LNCaP clone FGC (cell line): ENCODE measurements around the gene ETAA1.

Source experiments
- DNase-seq: peaks from one replicate; pipeline ENCODE4 v3.0.0-alpha.2; 2011; ENCODE audit warnings: low read depth
- H3K4me3 ChIP-seq: 2 replicates; pipeline ENCODE4 v1.5.1; 2011; ENCODE audit warnings: mild to moderate bottlenecking, low read depth, low read length, control low read depth
- CTCF ChIP-seq: IDR thresholded peaks from 2 replicates; pipeline ENCODE4 v1.5.1; 2012; ENCODE audit warnings: mild to moderate bottlenecking; ENCODE audit not compliant: control insufficient read depth, insufficient read depth; ENCODE audit errors: extremely low read depth

Gene ETAA1

GRCh38 chr2:67384123-67384822 is 12.9 kb upstream of the ETAA1 start:
- no peak overlapping the region for H3K4me3 ChIP-seq
- DNase-seq = no peak
- TF ChIP-seq CTCF = no peak

- TF ChIP-seq CTCF = no peak
- no peak overlapping the region for H3K4me3 ChIP-seq
- DNase-seq = no peak
Measured at GRCh38 chr2:67388680-67389079, 8.5 kb upstream of the ETAA1 start.

GRCh38 chr2:67389286-67389685 is 7.8 kb upstream of the ETAA1 start:
- no peak for DNase-seq
- TF ChIP-seq CTCF = no peak
- no peak overlapping the region for H3K4me3 ChIP-seq

- TF ChIP-seq CTCF = no peak
- DNase-seq = no peak
- no peak overlapping the region for H3K4me3 ChIP-seq
Measured at GRCh38 chr2:67389788-67390187, 7.3 kb upstream of the ETAA1 start.

- no peak for DNase-seq
- TF ChIP-seq CTCF = no peak
- no peak overlapping the region for H3K4me3 ChIP-seq
Measured at GRCh38 chr2:67393237-67393636, 3.9 kb upstream of the ETAA1 start.

- no peak for DNase-seq
- H3K4me3 ChIP-seq = no peak overlapping the region
- TF ChIP-seq CTCF = no peak
Measured at GRCh38 chr2:67394734-67395133, 2.4 kb upstream of the ETAA1 start.

- DNase-seq = no peak
- no peak for TF ChIP-seq CTCF
- H3K4me3 ChIP-seq = no peak overlapping the region
Measured at GRCh38 chr2:67399144-67399543, 2.0 kb downstream of the ETAA1 start.
